Glomerular visceral epithelial cell (primary cell): ENCODE data around the gene M1AP.
"Not testable (repeated sequence)": the region's sequence is repeated elsewhere in the genome, so short reads cannot be mapped to it uniquely, and the experiment has no call there.

ENCODE experiments used
- DNase-seq: peaks from one replicate; pipeline ENCODE4 v3.0.0-alpha.2; 2016; ENCODE audit errors: extremely low spot score

Gene M1AP

GRCh38 chr2:74564222-74564621 lies 83.9 kb downstream of the M1AP start:
- DNase-seq: peak; percentile 83

GRCh38 chr2:74562126-74562775 lies 85.9 kb downstream of the M1AP start:
- no peak for DNase-seq

GRCh38 chr2:74561022-74561421 lies 87.1 kb downstream of the M1AP start:
- DNase-seq: not testable (repeated sequence)

- DNase-seq: peak; percentile 75
These were observed 87.5 kb downstream of the M1AP start for GRCh38 chr2:74560591-74560990.

GRCh38 chr2:74559912-74560311 lies 88.2 kb downstream of the M1AP start:
- DNase-seq: no peak

DNA sequence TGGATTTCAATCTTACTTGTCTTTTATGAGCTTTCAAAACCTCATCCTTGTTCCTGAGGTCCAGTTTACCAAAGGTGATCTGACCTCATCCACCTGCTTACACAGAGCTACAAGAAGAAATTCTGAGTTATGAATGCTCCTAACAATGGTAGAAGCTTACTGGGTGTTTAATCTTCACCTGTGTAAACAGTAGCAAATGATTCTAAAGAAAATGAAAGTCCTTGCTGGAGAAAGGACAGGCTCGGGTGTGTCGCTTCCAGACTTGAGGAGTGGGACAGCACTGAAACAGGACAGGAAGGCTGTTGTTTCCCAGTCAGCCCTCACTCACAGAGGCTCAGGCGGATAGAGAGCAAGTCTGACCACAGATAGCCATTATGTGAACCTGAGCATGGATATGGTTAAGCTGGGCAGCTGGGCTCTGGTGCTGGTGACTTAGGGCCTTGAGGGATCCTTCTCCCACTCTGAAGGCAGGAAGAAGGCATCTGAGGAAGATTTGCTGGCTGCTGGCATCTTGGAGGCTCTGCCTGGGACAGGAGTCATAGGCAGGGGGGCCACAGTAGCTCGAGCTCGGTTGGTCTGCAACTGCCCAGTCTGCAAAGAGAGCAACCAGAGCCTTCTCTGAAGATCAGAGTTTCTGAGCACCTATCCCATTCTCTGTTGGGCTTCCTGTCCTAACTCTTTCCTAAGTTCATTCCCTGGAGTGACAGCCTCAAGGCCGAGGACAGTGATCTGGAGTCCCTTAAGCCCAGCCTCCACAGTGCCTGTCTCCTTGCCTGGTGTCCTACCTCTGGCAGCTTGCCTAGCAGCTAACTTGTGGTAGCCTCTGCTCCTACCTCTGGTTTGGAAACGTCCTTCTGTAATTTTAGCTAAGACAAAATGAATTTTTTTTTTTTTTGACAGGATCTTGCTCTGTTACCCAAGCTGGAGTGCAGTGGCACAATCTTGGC lies 89.6 kb downstream of the M1AP start:
- no peak for DNase-seq

DNA sequence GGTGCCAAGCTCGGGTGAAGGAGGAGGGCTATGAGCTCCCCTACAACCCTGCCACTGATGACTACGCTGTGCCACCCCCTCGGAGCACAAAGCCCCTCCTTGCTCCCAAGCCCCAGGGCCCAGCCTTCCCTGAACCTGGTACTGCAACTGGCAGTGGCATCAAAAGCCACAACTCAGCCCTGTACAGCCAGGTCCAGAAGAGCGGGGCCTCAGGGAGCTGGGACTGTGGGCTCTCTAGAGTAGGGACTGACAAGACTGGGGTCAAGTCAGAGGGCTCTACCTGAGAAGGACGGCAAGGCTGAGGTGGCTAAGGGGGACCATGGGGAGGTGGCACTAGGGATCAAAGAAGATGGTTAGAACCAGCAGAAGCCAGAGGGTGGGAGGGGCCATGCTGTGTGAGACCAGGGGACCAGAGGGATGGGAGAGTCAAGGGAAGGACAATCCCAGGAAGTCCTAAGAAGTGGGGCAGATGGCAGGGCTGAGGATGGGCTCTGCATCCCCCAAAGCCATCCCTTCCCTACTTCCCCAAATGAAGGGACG lies 91.2 kb downstream of the M1AP start:
- DNase-seq: no peak

- DNase-seq: no peak
These were observed 92.0 kb downstream of the M1AP start for GRCh38 chr2:74556159-74556558.

DNA sequence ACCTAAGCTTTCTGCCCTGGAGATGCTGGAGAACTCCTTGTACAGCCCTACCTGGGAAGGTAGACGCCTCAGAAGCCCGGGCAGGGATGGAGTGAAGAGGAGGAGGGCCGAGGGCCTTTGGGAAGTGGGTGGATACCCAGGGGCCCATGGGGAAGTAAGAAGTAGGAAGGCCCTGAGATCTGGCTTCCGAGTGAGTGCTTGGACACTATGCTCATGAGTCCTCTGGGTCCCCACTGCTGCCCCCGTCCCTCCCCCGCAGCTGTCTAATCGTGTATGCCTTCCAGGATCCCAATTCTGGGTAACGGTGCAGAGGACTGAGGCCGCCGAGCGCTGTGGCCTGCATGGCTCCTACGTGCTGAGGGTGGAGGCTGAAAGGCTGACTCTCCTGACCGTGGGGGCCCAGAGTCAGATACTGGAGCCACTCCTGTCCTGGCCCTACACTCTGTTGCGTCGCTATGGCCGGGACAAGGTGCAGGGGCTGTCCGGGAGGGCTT lies 92.5 kb downstream of the M1AP start:
- DNase-seq: no peak

DNA sequence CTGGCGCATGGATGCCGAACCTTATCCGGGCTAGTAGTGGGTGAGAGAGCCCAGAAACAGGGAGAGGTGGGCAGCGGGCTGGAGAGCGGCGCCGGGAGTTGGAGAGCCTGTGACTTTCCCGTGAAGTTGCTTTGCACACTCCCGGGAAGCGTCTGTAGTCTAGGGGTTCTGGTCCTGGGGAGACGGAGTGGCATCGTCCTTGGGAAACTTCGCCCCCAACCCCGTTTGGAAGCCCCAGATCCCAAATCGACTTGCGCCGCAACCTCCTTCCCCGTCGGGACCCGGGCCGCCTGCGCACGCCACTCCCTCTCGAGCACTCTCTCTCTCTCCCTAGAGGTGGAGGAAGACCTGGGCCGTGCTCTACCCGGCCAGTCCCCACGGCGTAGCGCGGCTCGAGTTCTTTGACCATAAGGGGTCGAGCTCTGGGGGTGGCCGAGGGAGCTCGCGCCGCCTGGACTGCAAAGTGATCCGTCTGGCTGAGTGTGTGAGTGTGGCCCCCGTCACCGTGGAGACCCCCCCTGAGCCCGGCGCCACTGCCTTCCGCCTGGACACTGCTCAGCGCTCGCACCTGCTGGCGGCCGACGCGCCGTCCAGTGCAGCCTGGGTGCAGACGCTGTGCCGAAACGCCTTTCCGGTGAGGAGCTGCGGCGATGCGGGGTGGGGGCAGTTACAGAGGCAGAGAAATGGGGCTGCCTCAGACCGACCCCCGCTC lies 93.2 kb downstream of the M1AP start:
- peak; percentile 47 for DNase-seq

DNA sequence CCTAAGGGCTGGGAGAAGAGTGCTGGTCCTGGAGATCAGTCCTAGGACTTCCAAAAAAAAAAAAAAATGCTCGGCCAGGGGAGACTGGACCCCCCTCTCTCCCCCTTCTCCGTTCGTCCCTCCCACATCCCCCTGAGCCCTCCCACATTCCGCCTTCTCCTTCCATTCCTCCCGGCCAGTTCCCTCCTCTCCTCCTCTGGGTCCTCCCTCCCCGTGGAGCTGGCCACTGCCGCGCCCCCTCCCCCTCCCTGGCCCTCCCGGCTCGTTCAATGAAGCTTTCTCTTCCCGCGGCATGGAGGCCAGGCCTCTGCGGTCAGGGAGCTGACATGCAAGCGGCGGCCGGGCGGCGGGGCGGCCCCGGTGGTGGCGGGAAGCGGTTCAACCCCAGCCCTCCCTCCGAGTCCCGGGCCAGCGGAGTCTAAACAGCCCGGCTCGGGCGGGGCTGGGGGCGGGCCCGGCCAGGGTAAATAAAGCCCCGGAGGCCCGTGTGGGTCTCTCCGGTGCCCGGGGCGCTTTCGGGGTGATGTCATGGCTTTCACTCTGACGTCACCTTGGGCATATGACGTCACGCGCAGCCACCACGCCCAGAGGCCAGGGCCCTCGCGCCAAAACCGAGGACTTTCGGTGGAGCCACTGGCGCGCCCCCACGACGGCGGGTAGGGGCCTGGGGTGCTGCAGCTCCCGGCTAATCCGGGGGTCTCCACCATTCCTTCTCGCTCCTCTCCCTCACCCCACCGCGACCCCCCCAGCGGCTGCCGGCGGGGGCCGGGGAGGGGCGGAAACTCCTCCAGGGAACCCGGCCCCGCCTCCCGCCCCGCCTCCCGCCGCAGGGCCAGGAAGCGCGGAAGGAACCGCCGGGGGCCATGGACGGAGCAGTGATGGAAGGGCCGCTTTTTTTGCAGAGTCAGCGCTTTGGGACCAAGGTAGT lies 94.0 kb downstream of the M1AP start, which contains the start of the genes DOK1 and LOXL3:
Gene DOK1 (plus strand): TSS at position 829 of the 928 bp plus-strand sequence. CDS start 35 bp downstream, at position 864.
Gene LOXL3 (minus strand): TSS at position 51 of the 928 bp plus-strand sequence. CDS start 1,308 bp downstream, outside the sequence.
- DNase-seq: peak; percentile 89

DNA sequence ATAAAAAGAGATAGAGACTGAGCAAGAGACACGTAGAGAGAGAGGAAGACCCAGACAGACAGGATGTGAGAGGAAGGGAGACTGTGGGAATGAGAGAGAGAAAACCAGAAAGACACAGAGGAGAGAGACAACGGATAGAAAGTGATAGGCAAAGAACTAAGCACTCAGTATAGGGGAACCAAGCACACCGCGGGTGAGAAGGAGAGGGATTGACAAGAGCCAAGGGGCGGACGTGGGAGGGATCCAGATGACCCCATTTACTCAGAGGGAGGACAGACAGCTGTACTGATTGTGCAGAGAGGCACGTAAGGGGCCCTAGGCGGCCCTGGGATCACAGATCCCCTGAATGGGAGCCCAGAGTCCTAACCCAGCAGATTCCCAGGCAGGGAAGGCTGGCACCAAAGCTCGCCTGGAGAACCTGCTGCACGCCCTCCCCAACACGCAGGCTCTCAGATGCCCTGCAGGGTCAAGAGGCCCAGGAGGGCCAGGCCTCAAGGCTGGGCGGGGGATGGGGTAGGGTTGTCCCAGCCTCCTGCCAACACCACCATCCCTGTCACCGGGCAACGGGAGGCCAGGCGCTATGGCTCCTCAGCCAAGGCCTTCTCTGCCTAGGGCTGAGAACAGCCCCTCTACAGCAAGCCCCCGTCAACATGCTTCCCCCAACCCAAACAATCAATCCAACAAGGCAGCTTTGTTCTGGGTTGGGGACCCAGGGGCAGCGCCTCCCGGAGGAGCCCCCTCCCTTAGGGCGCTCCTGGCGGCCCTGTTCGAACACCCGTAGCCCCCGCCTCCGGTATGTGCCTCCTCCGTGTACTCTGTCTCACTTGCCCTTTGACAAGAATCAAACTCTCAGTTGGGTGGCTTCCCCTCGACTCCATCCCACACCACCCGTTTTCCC lies 95.0 kb downstream of the M1AP start:
- no peak for DNase-seq

DNA sequence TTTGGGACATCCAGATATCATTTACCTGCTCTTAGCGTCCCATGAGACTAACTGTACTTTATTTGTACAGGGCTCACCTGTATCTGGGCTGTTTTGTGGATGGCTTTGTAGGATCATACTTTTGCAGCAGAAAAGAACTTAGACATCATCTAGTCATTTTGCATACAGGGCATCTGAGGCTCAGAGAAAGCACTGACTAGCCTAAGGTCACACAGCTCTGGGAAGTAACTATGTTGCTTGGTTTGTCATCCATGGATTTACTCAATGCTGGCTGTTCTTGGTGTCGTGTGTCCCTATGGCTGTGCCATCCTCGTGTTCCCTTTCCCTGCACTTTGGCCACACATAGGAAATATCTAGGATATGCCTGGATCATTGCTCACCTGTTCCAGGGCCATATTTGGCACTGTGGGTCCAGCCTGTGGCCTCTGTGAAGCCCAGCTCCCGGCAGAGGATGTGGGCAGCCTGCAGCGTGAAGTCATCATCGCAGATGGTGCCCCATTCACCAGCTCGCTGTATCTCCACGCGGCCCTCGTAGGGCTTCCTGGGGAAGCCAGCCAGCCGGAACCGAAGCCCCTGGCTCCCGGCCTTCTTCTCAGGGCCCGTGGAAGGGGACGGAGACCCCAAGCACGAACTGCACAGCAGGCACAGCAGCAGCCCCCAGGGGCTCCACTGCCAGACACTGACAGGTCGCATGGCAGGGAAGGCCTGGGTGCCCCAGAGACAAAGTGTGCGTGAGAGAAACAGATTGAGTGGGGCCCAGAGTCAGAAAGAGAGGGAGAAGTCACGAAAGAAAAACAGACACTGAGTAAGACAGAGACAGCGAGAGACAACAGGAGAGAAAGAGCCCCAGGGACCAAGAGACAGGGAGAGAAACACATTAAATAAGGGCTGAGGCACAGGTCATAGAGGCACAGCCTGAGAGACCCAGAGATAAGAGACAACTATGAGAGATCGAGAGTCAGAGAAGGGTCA lies 95.9 kb downstream of the M1AP start:
- no peak for DNase-seq

DNA sequence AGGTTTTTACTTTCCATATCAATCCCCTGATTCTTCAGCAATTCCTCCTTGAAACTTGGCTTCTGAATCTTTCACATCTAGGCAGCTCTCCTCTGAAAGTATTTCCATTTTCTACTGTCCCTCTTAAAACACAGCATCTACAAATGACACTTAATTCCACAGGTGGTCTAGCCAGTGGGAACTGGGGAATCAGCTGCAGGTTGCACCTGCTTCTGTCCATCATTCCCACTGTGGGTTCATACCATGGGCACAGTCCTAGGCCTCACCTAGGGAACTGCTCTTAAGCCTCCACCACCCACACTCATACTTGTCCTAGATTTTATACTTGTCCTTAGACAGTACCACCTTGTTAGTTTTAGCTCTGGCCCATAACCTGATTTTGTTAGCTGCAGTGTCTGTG lies 96.6 kb downstream of the M1AP start:
- no peak for DNase-seq

DNA sequence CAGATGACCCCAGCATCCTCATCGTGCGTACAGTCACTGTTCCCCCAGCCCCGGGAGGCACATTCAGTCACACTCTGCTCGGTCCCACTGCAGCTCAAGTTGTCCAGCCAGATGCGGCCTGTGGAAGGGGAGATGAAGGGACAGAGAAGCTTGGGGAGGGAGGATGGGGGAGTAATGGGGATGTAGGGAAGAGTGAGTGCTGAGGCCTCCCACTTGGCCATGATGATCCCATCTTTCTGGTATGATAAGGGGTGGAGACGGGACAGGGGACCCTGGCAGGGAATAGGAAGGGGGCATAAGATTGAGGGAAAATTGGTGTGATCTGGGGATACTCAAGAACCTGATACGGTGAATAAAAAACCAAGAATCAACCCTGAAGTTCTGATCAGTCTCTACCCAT lies 97.9 kb downstream of the M1AP start:
- DNase-seq: no peak

DNA sequence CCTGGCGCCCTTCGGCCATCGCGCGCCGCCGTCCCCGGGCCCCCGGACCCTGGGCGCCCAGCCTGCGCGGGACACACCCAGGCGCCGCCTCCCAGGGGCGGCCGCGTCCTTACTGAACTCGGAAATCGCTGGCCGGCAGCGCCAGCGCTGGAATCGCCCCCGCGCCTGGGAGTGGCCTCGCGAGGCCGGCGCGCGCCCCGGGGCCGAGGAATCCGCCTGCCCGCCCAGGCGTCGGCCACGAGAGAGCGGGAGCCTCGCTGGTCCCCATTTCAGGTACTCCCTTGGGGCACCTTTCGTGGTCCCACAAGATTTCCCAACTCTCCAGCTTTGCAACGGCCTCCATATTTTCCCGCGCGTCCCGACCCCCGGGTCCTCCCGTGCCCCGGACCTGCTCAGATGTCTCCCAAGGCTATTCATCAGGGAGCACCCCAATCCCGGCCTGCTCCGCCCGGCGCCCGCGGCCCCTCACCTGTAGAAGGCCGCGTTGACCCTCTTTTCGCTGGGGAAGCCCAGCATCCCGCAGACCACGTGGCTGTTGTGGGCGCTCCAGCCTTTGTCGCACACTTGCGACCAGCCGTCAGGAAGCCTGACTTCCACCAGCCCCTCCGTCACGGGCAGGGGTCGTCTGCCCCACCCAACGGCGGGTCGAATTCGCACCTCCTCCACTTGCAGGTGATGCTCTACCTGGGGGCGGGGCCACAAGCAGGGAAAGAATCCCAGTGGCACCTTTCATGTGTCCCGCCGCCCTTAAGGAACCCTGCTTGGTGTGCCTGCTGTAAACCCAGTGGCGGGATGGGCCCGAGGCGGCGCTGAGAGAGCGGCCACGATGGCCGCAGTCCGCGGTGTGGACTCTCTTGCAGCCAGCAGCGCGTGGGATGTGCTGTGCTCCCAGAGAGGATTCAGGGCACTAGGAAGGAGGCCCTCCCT lies 99.0 kb downstream of the M1AP start:
- peak; percentile 64 for DNase-seq

- no peak for DNase-seq
These were observed 99.7 kb downstream of the M1AP start for GRCh38 chr2:74548285-74548899.
